H1 (cell line): ENCODE data around the gene FOXL2NB. TPM values are rescaled to one million over a fixed set of nuclear protein-coding genes. Genes with fewer than 3 reads are reported as not detected.

Experiments used
- BACH1 ChIP-seq: IDR thresholded peaks from 2 replicates; pipeline ENCODE4 v1.6.1; 2012; ENCODE audit warnings: low read length, improper control_type of control experiment
- CHD7 ChIP-seq: fragments of 300-600 bp; sonication (generic); IDR thresholded peaks from 2 replicates; pipeline ENCODE4 v1.7.1; 2012; ENCODE audit warnings: low read length, moderate library complexity, mild to moderate bottlenecking, inconsistent platforms; ENCODE audit not compliant: insufficient replicate concordance
- JUN ChIP-seq: IDR thresholded peaks from 2 replicates; pipeline ENCODE4 v1.6.1; 2011; ENCODE audit warnings: low read depth, mild to moderate bottlenecking, improper control_type of control experiment, low read length
- JUND ChIP-seq: IDR thresholded peaks from 2 replicates; pipeline ENCODE4 v1.6.1; 2011; ENCODE audit warnings: mild to moderate bottlenecking, improper control_type of control experiment, low read length
- NRF1 ChIP-seq: IDR thresholded peaks from 2 replicates; pipeline ENCODE4 v1.6.1; 2011; ENCODE audit warnings: mild to moderate bottlenecking, low read depth, low read length, improper control_type of control experiment
- PHF8 ChIP-seq: fragments of 200-600 bp; sonication (generic); conservative IDR thresholded peaks from 2 replicates; pipeline ENCODE4 v1.7.1; 2012; ENCODE audit warnings: low read depth, mild to moderate bottlenecking, inconsistent platforms, low read length, moderate library complexity
- POLR2A ChIP-seq, 2 experiments: IDR thresholded peaks; 1 replicate in 1 of 2; 2 replicates in 1 of 2; pipeline ENCODE4 v1.6.1; 2011; ENCODE audit warnings: low read depth in 2 of 2, low read length in 2 of 2, mild to moderate bottlenecking in 2 of 2; ENCODE audit errors: control extremely low read depth in 1 of 2
- POLR2AphosphoS5 ChIP-seq: IDR thresholded peaks from 2 replicates; pipeline ENCODE4 v1.6.1; 2011; ENCODE audit warnings: low read depth, low read length
- SP1 ChIP-seq: IDR thresholded peaks from 2 replicates; pipeline ENCODE4 v1.6.1; 2011; ENCODE audit warnings: low read depth, low read length
- ZNF274 ChIP-seq: IDR thresholded peaks from 2 replicates; pipeline ENCODE4 v1.7.0; 2012; ENCODE audit warnings: low read length, borderline replicate concordance; ENCODE audit errors: extremely low read depth
- polyA plus RNA-seq, 7 experiments: library from polyadenylated mRNA; depleted of rRNA in 3 of 7; stranded (reverse) in 5 of 7; unstranded in 2 of 7; fragments of >200 nt in 5 of 7; fragments of 200-250 nt in 2 of 7; gene quantifications; 1 replicate in 5 of 7; 2 replicates in 1 of 7; 4 replicates in 1 of 7; pipeline versions ENCODE4 v1.2.1 to v1.2.3, GENCODE V29; 2011 to 2013; ENCODE audit warnings: missing spikeins in 2 of 7, mixed read lengths in 2 of 7
- total RNA-seq: library from RNA; stranded (reverse); fragmentation: NEBNext Ultra II Directional; extraction: Animal tissue kit (Norgen Biotek cat#: 25700); gene quantifications from 2 replicates; pipeline ENCODE4 v1.2.1, GENCODE V29; 2021

The FOXL2NB gene
- total and polyA plus RNA-seq, 2 of the 8 experiments (the other 6 are each of a cell fraction or from before 2014, with no cell fraction given): 5.4 to 7.3 TPM

- TF ChIP-seq CHD7 (no peak), BACH1 (no peak), JUN (no peak), POLR2A (IDR thresholded peaks at IDR 0.05; ENCODE audit: control extremely low read depth in 1 of 2, low read depth in 2 of 2, low read length in 2 of 2) (no peak), SP1 (no peak), PHF8 (no peak), JUND (no peak), POLR2AphosphoS5 (no peak), ZNF274 (no peak), NRF1 (no peak)
Measured at GRCh38 chr3:138940446-138940845, 6.6 kb upstream of the FOXL2NB start (continued).
